SIG-M5 (cell line): ENCODE measurements around the gene FPR3.
"Not testable (repeated sequence)": the region's sequence is repeated elsewhere in the genome, so short reads cannot be mapped to it uniquely, and the experiment has no call there.

Experiments
- DNase-seq: peaks from one replicate; lab custom pipeline; 2025; lab: John Stamatoyannopoulos, UW

FPR3 gene

GRCh38 chr19:51794885-51795490 is at the start of gene FPR3:
Gene FPR3, plus strand, starts transcription at chr19:51795157. Its CDS starts 28,592 bp downstream, at chr19:51823749.
- DNase-seq, result no peak

- DNase-seq, result no peak
These were observed 48.2 kb upstream of the FPR3 start for GRCh38 chr19:51746731-51747130.

GRCh38 chr19:51749979-51750378 is 45.0 kb upstream of the FPR3 start:
- no peak for DNase-seq

GRCh38 chr19:51750400-51751094 is 44.4 kb upstream of the FPR3 start:
- no peak for DNase-seq

- peak; percentile 6 for DNase-seq
These were observed 43.3 kb upstream of the FPR3 start, which contains the start of gene FPR1 for GRCh38 chr19:51751655-51752054. Gene FPR1, minus strand, starts transcription at chr19:51751878. Its CDS starts 4,884 bp downstream, at chr19:51746994.

- no peak for DNase-seq
These were observed 40.8 kb upstream of the FPR3 start for GRCh38 chr19:51754109-51754508.

- DNase-seq, result no peak
These were observed 40.2 kb upstream of the FPR3 start for GRCh38 chr19:51754770-51755169.

GRCh38 chr19:51755571-51755970 is 39.4 kb upstream of the FPR3 start:
- DNase-seq, result no peak

GRCh38 chr19:51760697-51761356 is 34.1 kb upstream of the FPR3 start, which contains the start of gene FPR2:
Gene FPR2, plus strand, starts transcription at chr19:51761180. Its CDS starts 7,479 bp downstream, at chr19:51768659.
- DNase-seq, result no peak

GRCh38 chr19:51761696-51762095 is 33.3 kb upstream of the FPR3 start:
- no peak for DNase-seq

- no peak for DNase-seq
These were observed 29.9 kb upstream of the FPR3 start for GRCh38 chr19:51765086-51765485.

GRCh38 chr19:51766461-51766860 is 28.5 kb upstream of the FPR3 start:
- no peak for DNase-seq

GRCh38 chr19:51771376-51772130 is 23.4 kb upstream of the FPR3 start:
- no peak for DNase-seq

GRCh38 chr19:51772977-51773376 is 22.0 kb upstream of the FPR3 start:
- DNase-seq, result no peak

- DNase-seq, result not testable (repeated sequence)
These were observed 18.4 kb upstream of the FPR3 start for GRCh38 chr19:51776561-51776960.

- no peak for DNase-seq
These were observed 17.1 kb upstream of the FPR3 start for GRCh38 chr19:51777570-51778462.

GRCh38 chr19:51779181-51779580 is 15.8 kb upstream of the FPR3 start:
- DNase-seq, result no peak

GRCh38 chr19:51779703-51780102 is 15.3 kb upstream of the FPR3 start:
- DNase-seq, result no peak

GRCh38 chr19:51780270-51780669 is 14.7 kb upstream of the FPR3 start:
- DNase-seq, result no peak

GRCh38 chr19:51781999-51782398 is 13.0 kb upstream of the FPR3 start:
- no peak for DNase-seq

- no peak for DNase-seq
These were observed 11.6 kb upstream of the FPR3 start for GRCh38 chr19:51783372-51783771.
